ENCODE measurements around the gene PIAS3.
A peak's percentile ranks its signal among the peaks of the same experiment; 100 is the strongest.

PIAS3 gene

GRCh38 chr1:145895471-145895870 is 36.6 kb upstream of the PIAS3 start:
- TF ChIP-seq, protein P1, sequence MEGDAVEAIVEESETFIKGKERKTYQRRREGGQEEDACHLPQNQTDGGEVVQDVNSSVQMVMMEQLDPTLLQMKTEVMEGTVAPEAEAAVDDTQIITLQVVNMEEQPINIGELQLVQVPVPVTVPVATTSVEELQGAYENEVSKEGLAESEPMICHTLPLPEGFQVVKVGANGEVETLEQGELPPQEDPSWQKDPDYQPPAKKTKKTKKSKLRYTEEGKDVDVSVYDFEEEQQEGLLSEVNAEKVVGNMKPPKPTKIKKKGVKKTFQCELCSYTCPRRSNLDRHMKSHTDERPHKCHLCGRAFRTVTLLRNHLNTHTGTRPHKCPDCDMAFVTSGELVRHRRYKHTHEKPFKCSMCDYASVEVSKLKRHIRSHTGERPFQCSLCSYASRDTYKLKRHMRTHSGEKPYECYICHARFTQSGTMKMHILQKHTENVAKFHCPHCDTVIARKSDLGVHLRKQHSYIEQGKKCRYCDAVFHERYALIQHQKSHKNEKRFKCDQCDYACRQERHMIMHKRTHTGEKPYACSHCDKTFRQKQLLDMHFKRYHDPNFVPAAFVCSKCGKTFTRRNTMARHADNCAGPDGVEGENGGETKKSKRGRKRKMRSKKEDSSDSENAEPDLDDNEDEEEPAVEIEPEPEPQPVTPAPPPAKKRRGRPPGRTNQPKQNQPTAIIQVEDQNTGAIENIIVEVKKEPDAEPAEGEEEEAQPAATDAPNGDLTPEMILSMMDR (IDR thresholded peaks at IDR 0.05; ENCODE audit: insufficient read depth, missing control alignments): no peak
- DNase-seq (ENCODE audit: insufficient read length, low spot score) (no peak), FAIRE-seq (no peak)

DNA sequence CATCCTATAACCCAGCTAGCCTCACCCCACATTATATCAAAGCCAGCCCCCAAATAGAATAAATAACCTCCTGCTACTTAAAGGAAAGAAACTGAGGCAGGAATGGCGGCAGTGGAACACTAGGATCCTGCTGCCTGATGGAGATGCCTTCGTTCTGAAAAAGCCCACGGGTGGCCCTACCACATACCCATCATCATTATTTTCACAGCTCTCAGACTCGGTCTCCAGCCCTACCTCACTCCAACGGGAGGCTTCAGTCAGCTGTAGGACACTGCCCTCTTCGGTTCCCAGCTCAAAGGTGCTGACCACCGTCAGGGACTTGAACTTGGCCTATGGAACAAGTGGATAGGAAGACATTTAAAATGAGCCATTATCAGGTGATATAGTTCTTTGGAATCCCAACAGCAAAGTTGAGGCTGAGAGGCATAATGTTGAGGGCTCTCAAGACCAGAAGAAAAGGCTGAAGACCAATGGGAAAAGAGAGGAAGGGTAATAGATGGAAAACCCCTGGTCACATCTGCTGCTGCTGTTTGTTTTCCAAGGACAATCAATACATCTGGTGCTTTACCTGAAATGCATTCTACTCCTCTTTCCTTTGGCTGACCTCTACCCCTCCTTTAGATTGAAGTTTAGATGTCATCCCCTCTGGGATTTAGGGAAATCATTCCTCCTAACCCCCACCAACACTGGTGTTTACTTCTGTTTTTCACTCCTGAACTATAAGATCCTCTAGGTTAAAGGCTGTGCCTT is 34.6 kb upstream of the PIAS3 start:
- TF ChIP-seq, protein P1 (IDR thresholded peaks at IDR 0.05; ENCODE audit: insufficient read depth, missing control alignments): no peak
- FAIRE-seq: no peak
- no peak for DNase-seq (ENCODE audit: insufficient read length, low spot score)

DNA sequence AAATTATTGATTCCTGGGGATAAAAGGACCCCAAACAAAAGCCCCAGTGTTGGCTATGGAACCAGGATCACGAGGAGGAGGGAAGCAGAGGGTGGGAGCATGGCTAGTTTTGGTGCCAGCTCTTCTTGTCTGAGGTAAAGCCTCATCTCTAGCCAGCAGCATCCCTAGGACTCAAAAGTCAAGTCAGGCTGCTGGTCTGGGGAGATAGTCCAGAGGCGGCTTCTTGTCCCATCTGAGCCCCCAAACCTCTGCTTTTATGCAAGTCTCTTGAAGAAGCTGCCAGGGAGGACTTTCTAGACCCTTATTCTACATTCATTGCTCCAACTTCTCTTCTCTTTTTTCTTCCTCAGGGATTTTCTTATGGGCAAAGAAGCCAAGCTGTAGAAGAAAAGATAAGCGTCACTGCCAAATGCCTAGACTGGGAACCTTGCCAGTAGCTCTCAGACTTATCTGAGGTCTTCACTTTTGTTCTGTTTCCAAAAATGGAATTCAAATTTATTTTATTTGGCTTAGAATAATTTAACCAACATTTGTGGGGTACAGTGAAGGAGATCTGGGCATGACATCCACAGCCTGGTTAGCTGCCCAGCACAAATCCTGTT is 33.7 kb upstream of the PIAS3 start:
- FAIRE-seq: no peak
- TF ChIP-seq, protein P1 (IDR thresholded peaks at IDR 0.05; ENCODE audit: insufficient read depth, missing control alignments): no peak
- DNase-seq (ENCODE audit: insufficient read length, low spot score): no peak

- FAIRE-seq: no peak
Measured at GRCh38 chr1:145891587-145892485, 33.0 kb upstream of the PIAS3 start.

DNA sequence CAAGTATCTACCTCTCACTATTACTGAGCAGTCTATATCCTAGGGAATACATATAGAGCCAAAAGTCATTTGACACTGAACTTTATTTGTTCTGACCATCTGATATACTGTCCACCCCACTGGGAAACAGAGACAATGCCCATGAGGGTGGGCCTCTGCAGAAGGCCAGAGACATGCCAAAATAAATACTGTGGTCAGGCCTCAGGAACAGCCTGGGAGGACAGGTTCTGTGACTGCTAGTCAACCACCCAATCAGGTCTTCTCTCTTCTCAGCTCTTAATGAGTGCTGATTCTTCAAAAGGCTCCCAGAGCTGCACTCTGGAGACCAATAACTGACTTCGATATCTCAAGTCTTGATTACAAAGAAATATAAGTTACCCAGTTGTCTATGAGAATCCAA is 32.3 kb upstream of the PIAS3 start:
- TF ChIP-seq, protein P1 (IDR thresholded peaks at IDR 0.05; ENCODE audit: insufficient read depth, missing control alignments): no peak
- DNase-seq (ENCODE audit: insufficient read length, low spot score) (no peak), FAIRE-seq (no peak)

More at GRCh38 chr1:145891587-145892485, 33.0 kb upstream of the PIAS3 start:
- peak; percentile 91 for DNase-seq (ENCODE audit: insufficient read length, low spot score)
- TF ChIP-seq, protein P1 (IDR thresholded peaks at IDR 0.05; ENCODE audit: insufficient read depth, missing control alignments): peak; percentile 99

- DNase-seq (ENCODE audit: insufficient read length, low spot score) (no peak), FAIRE-seq (no peak)
Measured at GRCh38 chr1:145889722-145890121, 30.8 kb upstream of the PIAS3 start.

More at GRCh38 chr1:145889722-145890121, 30.8 kb upstream of the PIAS3 start:
- TF ChIP-seq, protein P1 (IDR thresholded peaks at IDR 0.05; ENCODE audit: insufficient read depth, missing control alignments): no peak
